Prostate gland (tissue), 2 donors: Measurements from ENCODE around the gene TAS1R3.

Source experiments
- POLR2A ChIP-seq: fragments of 450-650 bp; IDR thresholded peaks from one replicate; pipeline ENCODE4 v1.6.1; 2016; ENCODE audit warnings: antibody characterized with exemption, mild to moderate bottlenecking
- POLR2AphosphoS5 ChIP-seq: sonication (generic); formaldehyde crosslinking; IDR thresholded peaks from one replicate; pipeline ENCODE4 v1.6.1; 2017; ENCODE audit warnings: antibody characterized with exemption
- TF ChIP-seq, protein P1 (sequence below), 4 experiments: fragments of 200-600 bp in 2 of 4; fragments of 450-650 bp in 2 of 4; sonication (generic) in 2 of 4; IDR thresholded peaks; 1 replicate in 3 of 4; 2 replicates in 1 of 4; pipeline ENCODE4 v1.5.1; 2016 to 2019; ENCODE audit warnings: antibody characterized with exemption in 4 of 4, mild to moderate bottlenecking in 2 of 4, moderate library complexity in 2 of 4

DNA sequence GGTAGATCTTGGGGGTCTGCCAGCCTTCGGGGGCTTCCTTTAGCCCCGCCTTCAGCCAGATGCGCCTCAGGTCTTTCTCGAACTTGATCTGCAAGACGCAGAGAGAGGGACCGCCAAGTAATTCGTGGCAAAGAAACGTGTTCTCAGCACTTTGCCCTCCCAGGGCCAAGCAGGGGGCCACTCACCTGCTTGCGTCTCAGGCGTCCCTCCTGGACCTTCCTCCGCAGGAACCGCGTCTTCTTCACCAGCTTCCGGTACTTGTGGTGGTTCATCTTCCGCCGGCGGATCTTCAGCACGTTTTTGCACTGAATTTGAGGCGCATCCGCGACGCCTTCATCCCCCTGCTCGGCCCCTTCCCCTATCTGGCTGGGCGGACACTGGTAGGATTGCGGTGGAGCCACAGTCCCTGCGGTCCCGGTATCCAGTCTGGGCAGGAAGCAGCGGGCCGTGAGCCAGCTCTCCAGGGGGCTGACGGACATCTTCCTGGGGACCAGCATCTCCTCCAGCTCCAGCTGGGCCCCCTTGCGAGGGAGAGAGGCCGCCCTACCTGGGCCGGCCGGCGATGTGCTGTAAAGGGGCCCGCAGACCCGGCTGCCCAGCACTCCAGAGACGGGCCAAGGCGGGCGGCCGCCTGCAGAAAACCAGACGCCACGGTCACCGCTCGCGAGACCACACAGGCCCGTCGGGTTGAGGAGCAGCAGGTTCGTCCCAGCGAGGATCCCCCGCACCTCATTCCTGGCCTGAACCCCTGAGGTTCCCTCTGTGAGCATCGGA lies 42.9 kb downstream of the TAS1R3 start:
- TF ChIP-seq, protein P1, sequence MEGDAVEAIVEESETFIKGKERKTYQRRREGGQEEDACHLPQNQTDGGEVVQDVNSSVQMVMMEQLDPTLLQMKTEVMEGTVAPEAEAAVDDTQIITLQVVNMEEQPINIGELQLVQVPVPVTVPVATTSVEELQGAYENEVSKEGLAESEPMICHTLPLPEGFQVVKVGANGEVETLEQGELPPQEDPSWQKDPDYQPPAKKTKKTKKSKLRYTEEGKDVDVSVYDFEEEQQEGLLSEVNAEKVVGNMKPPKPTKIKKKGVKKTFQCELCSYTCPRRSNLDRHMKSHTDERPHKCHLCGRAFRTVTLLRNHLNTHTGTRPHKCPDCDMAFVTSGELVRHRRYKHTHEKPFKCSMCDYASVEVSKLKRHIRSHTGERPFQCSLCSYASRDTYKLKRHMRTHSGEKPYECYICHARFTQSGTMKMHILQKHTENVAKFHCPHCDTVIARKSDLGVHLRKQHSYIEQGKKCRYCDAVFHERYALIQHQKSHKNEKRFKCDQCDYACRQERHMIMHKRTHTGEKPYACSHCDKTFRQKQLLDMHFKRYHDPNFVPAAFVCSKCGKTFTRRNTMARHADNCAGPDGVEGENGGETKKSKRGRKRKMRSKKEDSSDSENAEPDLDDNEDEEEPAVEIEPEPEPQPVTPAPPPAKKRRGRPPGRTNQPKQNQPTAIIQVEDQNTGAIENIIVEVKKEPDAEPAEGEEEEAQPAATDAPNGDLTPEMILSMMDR (IDR thresholded peaks at IDR 0.05) = no peak
- TF ChIP-seq POLR2AphosphoS5 (no peak), POLR2A (no peak)
